Cardiac muscle cell (in vitro differentiated cells and primary cell): Measurements from ENCODE around the gene PEX14. TPM values are rescaled to one million over a fixed set of nuclear protein-coding genes. Genes with fewer than 3 reads are reported as not detected.

Source experiments
- DNase-seq, 2 donors: peaks; one replicate each; pipeline versions ENCODE4 v3.0.0 to v3.0.0-alpha.2; 2010 to 2017; ENCODE audit warnings: low read depth in 1 of 2, low spot score in 1 of 2
- H3K27ac ChIP-seq: fragments of 200-600 bp; sonication (generic); 2 replicates; pipeline ENCODE4 v1.5.1; 2016
- H3K27me3 ChIP-seq: fragments of 200-600 bp; sonication (generic); 2 replicates; pipeline ENCODE4 v1.6.0; 2016; ENCODE audit warnings: control low read depth
- H3K36me3 ChIP-seq: fragments of 200-600 bp; sonication (generic); 2 replicates; pipeline ENCODE4 v1.5.1; 2016; ENCODE audit warnings: control low read depth
- H3K4me1 ChIP-seq: fragments of 200-600 bp; sonication (generic); 2 replicates; pipeline ENCODE4 v1.8.1; 2017; ENCODE audit warnings: low read depth, mild to moderate bottlenecking, mixed run types
- H3K4me3 ChIP-seq: fragments of 200-600 bp; sonication (generic); 2 replicates; pipeline ENCODE4 v1.5.1; 2016; ENCODE audit warnings: mild to moderate bottlenecking
- H3K9me3 ChIP-seq: fragments of 200-600 bp; sonication (generic); 2 replicates; pipeline ENCODE4 v1.5.1; 2017; ENCODE audit warnings: low read depth, mild to moderate bottlenecking, control low read depth
- polyA plus RNA-seq: library from polyadenylated mRNA; unstranded; fragments of >200 nt; fragmentation: Nextera tagmentation; extraction: Ambion mirVana; gene quantifications from 2 replicates; pipeline ENCODE4 v1.2.1, GENCODE V29; 2016
- total RNA-seq: library from RNA; depleted of rRNA; stranded (reverse); fragments of >200 nt; gene quantifications from 2 replicates; pipeline ENCODE4 v1.2.3, GENCODE V29; 2016
- TF ChIP-seq, protein P1 (sequence below): IDR thresholded peaks from 2 replicates; pipeline ENCODE4 v1.5.1; 2012; ENCODE audit warnings: low read depth, mild to moderate bottlenecking, low read length

Gene PEX14
- total and polyA plus RNA-seq, 2 experiments from 2014 or later: 25.0 to 32.1 TPM

DNA sequence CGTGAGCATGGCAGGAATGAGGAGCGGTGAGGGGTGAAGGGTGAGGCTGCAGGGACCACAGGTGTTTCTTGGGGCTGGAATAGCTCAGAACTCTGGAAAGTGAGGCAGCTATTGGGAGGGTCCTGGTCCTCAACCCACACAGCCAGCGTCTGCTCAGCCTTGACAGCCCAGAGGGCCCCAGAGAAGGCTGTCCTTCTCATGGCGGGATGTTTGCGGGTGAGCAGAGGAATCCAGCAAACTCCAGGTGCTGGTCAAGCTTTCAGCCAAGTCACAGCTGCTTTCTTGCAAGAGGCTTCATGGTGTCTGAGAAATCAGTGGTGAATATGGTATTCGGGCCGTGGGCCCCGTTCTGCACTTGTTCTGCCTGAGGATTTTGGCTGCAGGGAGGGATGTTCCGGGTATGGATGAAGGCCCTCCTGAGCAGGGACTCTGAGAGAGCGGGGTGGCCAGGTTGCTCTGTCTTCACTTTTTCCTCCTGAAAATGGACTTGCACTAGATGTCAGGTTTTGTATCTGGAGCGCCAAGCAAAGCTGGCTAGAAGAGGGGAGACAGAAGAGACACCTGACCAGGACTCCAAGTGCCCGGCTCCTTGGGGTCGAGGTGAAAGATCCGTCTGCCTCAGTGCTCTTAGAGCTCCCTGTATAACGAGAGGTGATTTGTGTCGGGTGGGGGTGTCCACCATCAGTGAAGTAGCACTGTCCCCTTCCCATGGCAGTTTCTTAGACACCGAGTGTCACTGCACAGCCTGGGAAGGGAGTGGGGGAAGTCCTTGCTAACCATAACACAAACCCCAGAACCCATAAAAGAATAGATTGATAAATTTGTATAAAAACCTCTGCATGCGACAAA lies 139.9 kb downstream of the PEX14 start:
- DNase-seq: no peak
- Histone ChIP-seq H3K4me1 (no peaks in the 10 kb centered on the region), H3K27me3 (no peaks in the 10 kb centered on the region), H3K9me3 (no peaks in the 10 kb centered on the region), H3K27ac (no peak overlapping the region), H3K36me3 (no peaks in the 10 kb centered on the region), H3K4me3 (no peak overlapping the region)
- TF ChIP-seq, protein P1, sequence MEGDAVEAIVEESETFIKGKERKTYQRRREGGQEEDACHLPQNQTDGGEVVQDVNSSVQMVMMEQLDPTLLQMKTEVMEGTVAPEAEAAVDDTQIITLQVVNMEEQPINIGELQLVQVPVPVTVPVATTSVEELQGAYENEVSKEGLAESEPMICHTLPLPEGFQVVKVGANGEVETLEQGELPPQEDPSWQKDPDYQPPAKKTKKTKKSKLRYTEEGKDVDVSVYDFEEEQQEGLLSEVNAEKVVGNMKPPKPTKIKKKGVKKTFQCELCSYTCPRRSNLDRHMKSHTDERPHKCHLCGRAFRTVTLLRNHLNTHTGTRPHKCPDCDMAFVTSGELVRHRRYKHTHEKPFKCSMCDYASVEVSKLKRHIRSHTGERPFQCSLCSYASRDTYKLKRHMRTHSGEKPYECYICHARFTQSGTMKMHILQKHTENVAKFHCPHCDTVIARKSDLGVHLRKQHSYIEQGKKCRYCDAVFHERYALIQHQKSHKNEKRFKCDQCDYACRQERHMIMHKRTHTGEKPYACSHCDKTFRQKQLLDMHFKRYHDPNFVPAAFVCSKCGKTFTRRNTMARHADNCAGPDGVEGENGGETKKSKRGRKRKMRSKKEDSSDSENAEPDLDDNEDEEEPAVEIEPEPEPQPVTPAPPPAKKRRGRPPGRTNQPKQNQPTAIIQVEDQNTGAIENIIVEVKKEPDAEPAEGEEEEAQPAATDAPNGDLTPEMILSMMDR: no peak

DNA sequence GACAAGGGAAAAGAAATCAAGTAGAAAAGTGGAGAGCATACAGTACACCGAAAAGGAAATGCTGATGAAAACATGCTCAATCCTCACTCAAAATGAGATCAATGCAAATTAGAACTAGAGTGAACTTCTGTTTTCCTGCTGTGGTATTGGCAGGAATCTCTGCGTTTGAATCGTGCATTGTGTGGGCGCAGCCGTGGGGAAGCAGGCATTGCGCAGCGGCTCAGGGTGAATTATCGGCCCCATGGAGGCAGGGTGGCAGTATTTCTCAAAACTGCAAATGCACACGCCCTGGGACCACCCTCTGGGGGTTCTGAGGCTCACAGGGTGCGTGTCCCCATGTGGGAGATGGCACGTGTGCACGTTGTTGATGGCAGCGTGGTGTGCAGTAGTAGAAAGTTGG lies 140.6 kb downstream of the PEX14 start:
- no peaks in the 10 kb centered on the region for H3K36me3 ChIP-seq
- no peaks in the 10 kb centered on the region for H3K4me1 ChIP-seq
- no peak for DNase-seq
- no peak overlapping the region for H3K27ac ChIP-seq
- no peak overlapping the region for H3K4me3 ChIP-seq
- TF ChIP-seq, protein P1: no peak
- no peaks in the 10 kb centered on the region for H3K27me3 ChIP-seq
- H3K9me3 ChIP-seq: no peaks in the 10 kb centered on the region

DNA sequence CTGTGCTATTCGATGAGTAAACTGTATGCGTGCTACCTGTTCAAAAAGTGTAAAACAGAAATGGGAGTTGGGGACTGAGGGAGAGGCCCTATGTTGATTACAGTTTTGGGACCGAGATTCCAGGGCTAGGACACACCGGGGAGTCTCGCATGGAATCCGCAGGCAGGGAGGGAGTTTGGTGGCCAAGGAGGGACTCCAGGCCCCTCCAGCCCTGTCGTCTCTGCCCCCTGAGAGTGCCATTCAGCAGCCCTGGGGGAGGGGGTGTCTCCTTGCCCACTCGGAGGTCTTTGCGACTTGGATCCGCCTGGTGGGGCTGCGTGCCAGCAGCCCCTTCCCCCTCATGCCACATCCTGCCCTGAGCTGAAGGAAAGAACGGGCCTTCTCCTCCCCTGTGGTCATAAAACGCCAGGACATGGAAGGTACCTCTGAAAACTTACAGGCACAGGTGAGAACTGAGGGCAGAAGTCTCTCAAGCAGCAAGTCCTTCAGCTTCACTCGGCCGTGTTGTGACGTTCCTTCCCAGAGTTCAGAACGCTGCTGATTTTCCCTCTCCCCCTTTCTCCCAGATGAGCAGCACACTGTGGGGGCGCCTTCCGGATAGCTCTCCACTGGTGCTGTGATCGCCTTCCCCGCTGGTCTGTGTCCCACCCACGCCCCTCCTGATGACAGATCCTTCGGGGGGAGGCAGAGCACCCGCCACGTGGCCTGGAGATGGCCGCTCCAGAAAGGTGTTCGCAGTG lies 141.4 kb downstream of the PEX14 start:
- no peak for DNase-seq
- TF ChIP-seq, protein P1: no peak

DNA sequence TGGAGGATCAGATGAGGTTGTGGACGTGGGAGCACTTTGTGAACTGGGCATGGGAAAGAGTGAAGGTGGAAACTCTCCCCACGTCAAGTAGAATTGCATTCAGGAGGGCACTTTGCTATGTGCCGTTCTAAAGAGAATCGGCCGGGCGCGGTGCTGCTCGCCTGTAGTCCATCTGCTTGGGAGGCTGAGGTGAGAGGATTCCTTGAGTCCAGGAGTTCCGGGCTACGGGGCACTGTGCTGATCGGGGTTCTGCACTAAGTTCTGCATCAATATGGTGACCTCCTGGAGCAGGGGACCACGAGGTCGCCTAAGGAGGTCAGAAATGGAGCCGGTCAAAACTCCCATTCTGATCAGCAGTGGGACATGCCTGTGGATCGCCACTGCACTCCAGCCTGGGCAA lies 141.9 kb downstream of the PEX14 start:
- Histone ChIP-seq H3K27me3 (no peaks in the 10 kb centered on the region), H3K36me3 (no peaks in the 10 kb centered on the region), H3K27ac (no peak overlapping the region), H3K4me1 (no peaks in the 10 kb centered on the region), H3K9me3 (no peaks in the 10 kb centered on the region), H3K4me3 (no peak overlapping the region)
- TF ChIP-seq, protein P1: no peak
- DNase-seq: no peak

More for the DNA sequence above, 141.4 kb downstream of the PEX14 start:
- H3K27ac ChIP-seq: no peak overlapping the region
- no peaks in the 10 kb centered on the region for H3K9me3 ChIP-seq
- H3K4me3 ChIP-seq: no peak overlapping the region
- no peaks in the 10 kb centered on the region for H3K4me1 ChIP-seq
- H3K36me3 ChIP-seq: no peaks in the 10 kb centered on the region
- no peaks in the 10 kb centered on the region for H3K27me3 ChIP-seq

DNA sequence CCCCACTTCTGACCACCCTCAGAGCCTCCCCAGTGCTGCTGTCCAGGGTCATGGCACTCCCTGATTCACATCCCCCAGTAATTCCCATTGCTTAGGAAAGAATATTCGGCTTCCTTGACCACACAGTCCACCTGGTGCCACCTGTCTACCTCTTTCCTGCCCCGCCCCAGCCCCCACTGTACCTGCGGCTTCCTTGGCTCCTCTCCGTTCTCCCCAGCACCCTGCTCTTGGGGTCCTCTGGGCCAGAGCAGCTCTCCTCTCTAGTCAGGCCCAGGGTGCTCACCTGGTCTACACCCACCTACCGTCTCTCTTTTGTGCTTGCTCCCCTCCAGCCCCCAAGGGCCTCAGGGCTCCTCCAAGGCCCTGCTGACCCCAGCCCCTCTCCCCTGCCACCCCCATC lies 142.6 kb downstream of the PEX14 start:
- Histone ChIP-seq H3K4me3 (no peak overlapping the region), H3K36me3 (no peaks in the 10 kb centered on the region), H3K27me3 (no peaks in the 10 kb centered on the region), H3K9me3 (no peaks in the 10 kb centered on the region), H3K4me1 (no peaks in the 10 kb centered on the region), H3K27ac (no peak overlapping the region)
- TF ChIP-seq, protein P1: no peak
- no peak for DNase-seq
